ENCODE data around the gene NRBP1. TPM values are rescaled to one million over a fixed set of nuclear protein-coding genes. Genes with fewer than 3 reads are reported as not detected.

NRBP1 gene
- total and polyA plus RNA-seq, 9 of the 15 experiments (the other 6 are each of a cell fraction or from before 2014, with no cell fraction given), result 2.9 to 84.5 (median 36.9) TPM

GRCh38 chr2:27379836-27380625 is 48.4 kb upstream of the NRBP1 start (continued):
- TF ChIP-seq, protein P1, sequence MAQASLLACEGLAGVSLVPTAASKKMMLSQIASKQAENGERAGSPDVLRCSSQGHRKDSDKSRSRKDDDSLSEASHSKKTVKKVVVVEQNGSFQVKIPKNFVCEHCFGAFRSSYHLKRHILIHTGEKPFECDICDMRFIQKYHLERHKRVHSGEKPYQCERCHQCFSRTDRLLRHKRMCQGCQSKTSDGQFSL (CRISPR knock-in tag; IDR thresholded peaks at IDR 0.05), result no peak
- TF ChIP-seq, protein P1 (tag; IDR thresholded peaks at IDR 0.05), result no peak
- TF ChIP-seq MEF2D (tag; conservative IDR thresholded peaks at IDR 0.05; ENCODE audit: low read depth), result 0 out of 2 replicates have a peak, but pooled peaks have one; percentile 28
- no peak for TF ChIP-seq SMARCE1 (IDR thresholded peaks at IDR 0.05)
- TF ChIP-seq ZNF41 (CRISPR knock-in tag; conservative IDR thresholded peaks at IDR 0.05), result no peak
- TF ChIP-seq, protein P2, sequence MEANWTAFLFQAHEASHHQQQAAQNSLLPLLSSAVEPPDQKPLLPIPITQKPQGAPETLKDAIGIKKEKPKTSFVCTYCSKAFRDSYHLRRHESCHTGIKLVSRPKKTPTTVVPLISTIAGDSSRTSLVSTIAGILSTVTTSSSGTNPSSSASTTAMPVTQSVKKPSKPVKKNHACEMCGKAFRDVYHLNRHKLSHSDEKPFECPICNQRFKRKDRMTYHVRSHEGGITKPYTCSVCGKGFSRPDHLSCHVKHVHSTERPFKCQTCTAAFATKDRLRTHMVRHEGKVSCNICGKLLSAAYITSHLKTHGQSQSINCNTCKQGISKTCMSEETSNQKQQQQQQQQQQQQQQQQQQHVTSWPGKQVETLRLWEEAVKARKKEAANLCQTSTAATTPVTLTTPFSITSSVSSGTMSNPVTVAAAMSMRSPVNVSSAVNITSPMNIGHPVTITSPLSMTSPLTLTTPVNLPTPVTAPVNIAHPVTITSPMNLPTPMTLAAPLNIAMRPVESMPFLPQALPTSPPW (CRISPR knock-in tag; IDR thresholded peaks at IDR 0.05), result no peak
- no peak for TF ChIP-seq ZNF764 (CRISPR knock-in tag; IDR thresholded peaks at IDR 0.05; ENCODE audit: low read depth)
- TF ChIP-seq ZBTB1 (CRISPR knock-in tag; IDR thresholded peaks at IDR 0.05; ENCODE audit: borderline replicate concordance, low read depth), result no peak
- TF ChIP-seq TEAD4 (IDR thresholded peaks at IDR 0.05; ENCODE audit: low read length), result 0 out of 2 replicates have a peak, but pooled peaks have one; percentile 49
- TF ChIP-seq TEAD4 (CRISPR knock-in tag; IDR thresholded peaks at IDR 0.05; ENCODE audit: borderline replicate concordance), result no peak
- TF ChIP-seq ATF3 (IDR thresholded peaks at IDR 0.05), result no peak
- no peak for TF ChIP-seq ATF3 (CRISPR knock-in tag; conservative IDR thresholded peaks at IDR 0.05)
- TF ChIP-seq, protein P3, sequence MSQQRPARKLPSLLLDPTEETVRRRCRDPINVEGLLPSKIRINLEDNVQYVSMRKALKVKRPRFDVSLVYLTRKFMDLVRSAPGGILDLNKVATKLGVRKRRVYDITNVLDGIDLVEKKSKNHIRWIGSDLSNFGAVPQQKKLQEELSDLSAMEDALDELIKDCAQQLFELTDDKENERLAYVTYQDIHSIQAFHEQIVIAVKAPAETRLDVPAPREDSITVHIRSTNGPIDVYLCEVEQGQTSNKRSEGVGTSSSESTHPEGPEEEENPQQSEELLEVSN (IDR thresholded peaks at IDR 0.05; ENCODE audit: borderline replicate concordance in 1 of 2, extremely low read depth in 1 of 2, insufficient read depth in 1 of 2, insufficient read length in 1 of 2, low read depth in 1 of 2, low read length in 1 of 2, poor library complexity in 1 of 2, severe bottlenecking in 1 of 2), result peak; percentile 13 to 35
- no peak for TF ChIP-seq HNRNPK (IDR thresholded peaks at IDR 0.05; ENCODE audit: low read depth, low read length, poor library complexity, severe bottlenecking)
- TF ChIP-seq AFF4 (CRISPR knock-in tag; IDR thresholded peaks at IDR 0.05), result 0 out of 2 replicates have a peak, but pooled peaks have one; percentile 0
- TF ChIP-seq KLF10 (CRISPR knock-in tag; IDR thresholded peaks at IDR 0.05), result no peak
- no peak for TF ChIP-seq ZNF79 (CRISPR knock-in tag; IDR thresholded peaks at IDR 0.05; ENCODE audit: low read depth)
- TF ChIP-seq FOXK1 (CRISPR knock-in tag; IDR thresholded peaks at IDR 0.05; ENCODE audit: borderline replicate concordance), result no peak

Measured in K562 (cell line).